Endometrial microvascular endothelial cells (primary cell): ENCODE measurements around the gene ZSWIM5. TPM values are rescaled to one million over a fixed set of nuclear protein-coding genes. Genes with fewer than 3 reads are reported as not detected.
"Not testable (repeated sequence)": the region's sequence is repeated elsewhere in the genome, so short reads cannot be mapped to it uniquely, and the experiment has no call there.

ENCODE experiments used
- in situ Hi-C: cut with HindIII; loops from 2 replicates; pipeline ENCODE4 v1.10.0; 2017; ENCODE audit warnings: low sequenced_read_pairs, low pct_unique_long_range_greater_than_20kb; ENCODE audit errors: inconsistent ontology term
- total RNA-seq: library from RNA; depleted of rRNA; stranded (reverse); fragments of >200 nt; gene quantifications from one replicate; pipeline ENCODE4 v1.2.3, GENCODE V29; 2015; ENCODE audit errors: inconsistent ontology term

ZSWIM5 gene
- total RNA-seq, 1 donor from 2014 or later: 2.1 TPM

DNA sequence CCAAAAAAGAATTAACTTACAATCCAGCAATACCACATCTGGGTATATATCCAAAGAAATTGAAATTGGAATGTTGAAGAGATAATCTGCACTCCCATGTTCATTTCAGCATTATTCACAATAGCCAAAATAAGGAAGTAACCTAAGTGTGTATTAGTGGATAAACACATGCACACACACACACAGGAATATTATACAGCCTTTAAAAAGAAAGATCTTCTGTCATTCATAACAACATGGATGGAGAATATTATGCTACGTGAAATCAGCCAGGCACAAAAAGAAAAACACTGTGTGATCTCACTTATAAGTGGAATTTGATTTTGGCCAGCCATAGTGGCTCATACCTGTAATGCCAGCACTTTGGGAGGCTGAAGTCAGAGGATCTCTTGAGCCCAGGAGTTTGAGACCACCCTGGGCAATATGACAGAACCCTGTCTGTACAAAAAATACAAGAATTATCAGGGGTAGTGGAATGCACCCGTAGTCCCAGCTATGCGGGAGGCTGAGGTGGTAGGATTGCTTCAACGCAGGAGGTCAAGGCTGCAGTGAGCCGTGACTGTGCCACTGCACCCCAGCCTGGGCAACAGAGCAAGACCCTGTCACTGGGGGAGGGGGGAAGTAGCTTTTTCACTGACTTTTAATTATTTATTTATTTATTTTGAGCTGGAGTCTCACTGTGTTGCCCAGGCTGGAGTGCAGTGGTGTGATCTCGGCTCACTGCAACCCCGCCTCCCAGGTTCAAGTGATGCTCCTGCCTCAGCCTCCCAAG lies 210.8 kb downstream of the ZSWIM5 start:
- in situ Hi-C loops: no loop called here

DNA sequence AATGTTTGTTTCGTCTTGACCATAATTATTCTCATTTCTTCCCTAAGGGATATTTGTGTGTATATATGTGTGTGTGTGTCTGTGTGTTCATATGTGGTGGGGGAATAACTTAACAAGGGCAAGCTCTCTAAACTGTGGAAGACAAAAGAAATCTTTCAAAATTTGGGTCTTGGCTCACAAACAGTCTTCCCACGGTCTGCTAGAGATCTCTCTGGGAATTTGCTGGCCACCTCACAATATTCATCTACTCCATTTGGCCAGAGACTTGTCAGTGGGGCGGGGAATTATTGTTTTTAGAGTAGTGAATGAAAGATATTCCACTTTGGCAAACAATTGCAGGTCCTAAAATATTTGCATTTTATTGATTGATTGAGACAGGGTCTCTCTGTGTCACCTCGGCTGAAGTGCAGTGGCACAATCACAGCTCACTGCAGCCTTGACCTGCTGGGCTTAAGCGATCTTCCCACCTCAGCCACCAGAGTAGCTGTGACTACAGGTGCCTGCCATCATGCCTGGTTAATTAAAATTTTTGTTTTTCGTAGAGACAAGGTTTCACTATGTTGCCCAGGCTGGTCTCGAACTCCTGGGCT lies 212.0 kb downstream of the ZSWIM5 start:
- in situ Hi-C loops: no loop called here

DNA sequence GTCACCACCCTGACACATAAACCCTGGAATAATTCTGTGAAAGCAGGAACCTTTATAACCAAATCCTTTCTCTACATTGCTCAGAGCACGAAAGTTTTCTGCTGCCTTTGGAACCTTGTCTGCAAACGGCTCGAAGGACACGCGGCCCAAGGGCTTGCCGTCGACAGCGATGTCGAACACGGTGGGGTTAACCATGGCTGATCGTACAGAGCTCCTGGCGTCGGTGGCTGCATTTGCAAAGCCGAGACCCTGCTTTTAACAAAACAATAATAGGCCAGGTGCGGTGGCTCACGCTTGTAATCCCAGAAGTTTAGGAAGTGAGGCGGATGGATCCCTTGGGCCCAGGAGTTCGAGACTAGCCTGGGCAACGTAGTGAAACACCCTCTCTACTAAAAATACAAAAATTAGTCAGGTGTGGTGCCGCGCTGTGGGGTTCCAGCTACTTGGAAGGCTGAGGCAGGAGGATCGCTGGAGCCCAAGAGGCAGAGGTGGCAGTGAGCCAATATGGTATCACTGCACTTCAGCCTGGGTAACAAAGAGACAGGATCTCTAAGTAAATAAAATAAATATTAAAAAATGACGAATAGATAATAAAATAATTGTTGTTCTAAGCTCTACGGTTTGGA lies 217.8 kb downstream of the ZSWIM5 start:
- in situ Hi-C loops: no loop called here

DNA sequence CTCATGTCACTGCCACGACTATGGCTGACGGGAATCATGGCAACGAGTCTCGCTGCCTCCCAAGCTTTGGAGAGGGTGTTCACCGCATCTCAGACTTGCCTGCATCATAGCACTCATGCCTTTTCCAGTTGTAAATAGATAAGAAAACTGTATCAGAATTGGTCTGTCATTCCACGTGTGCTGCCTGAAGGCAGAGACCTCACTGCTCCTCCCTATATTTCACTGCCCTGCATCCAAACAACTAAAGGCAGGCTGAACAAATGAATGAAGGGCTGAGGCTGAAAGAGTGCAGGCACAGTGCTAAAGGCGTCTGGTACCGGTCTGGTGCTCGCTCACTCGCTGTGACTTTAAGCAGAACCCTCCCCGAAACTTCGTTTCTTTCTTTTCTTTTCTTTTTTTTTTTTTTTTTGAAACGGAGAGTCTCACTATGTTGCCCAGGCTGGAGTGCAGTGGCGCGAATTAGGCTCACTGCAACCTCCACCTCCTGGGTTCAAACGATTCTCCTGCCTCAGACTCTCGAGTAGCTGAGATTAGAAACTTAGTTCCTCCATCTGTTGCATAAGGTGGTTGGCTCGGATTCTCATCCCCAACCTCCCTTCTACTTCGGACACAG lies 220.6 kb downstream of the ZSWIM5 start:
- in situ Hi-C loops: no loop called here

DNA sequence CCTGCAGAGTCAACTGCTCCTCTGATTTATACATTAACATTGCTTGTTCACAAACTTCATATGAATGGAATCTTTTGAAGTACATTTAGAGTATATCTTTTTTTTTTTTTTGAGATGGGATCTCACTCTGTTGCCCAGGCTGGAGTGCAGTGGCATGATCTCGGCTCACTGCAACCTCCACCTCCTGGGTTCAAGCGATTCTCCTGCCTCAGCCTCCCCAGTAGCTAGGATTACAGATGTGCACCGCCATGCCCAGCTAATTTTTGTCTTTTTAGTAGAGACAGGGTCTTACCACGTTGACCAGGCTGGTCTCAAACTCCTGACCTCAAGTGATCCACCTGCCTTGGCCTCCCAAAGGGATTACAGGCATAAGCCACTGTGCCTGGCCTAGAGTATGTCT lies 229.0 kb downstream of the ZSWIM5 start:
- in situ Hi-C loops: not testable (repeated sequence)

- in situ Hi-C loops: no loop called here
Measured at GRCh38 chr1:44976252-44976651, 230.2 kb downstream of the ZSWIM5 start.

DNA sequence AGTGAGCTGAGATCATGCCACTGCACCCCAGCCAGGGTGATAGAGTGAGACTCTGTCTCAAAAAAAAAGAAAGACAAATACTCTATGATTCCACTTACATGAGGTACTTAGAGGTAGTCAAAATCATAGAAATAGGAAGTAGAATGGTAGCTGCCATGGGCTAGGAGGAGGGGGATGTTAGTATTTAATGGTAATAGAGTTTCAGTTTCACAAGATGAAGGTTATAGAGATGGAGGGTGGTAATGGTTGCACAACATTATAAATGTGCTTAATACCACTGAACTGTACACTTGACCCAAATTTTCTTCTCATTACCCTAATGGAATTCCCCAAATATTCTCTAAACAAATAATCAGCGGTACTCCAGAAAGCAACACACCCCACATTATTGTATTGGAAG lies 232.8 kb downstream of the ZSWIM5 start:
- in situ Hi-C loops: no loop called here

GRCh38 chr1:44970317-44970716 lies 236.1 kb downstream of the ZSWIM5 start:
- in situ Hi-C loops: no loop called here

Other genes starting within 250 kb of the ZSWIM5 start
- 53.3 TPM for gene EIF2B3, start 220.0 kb downstream of the ZSWIM5 start, total RNA-seq
- 47.9 TPM for gene HECTD3, start 195.3 kb downstream of the ZSWIM5 start, total RNA-seq
- 241 TPM for gene UROD, start 194.4 kb downstream of the ZSWIM5 start, total RNA-seq
- 9.1 TPM for gene HPDL, start 120.3 kb upstream of the ZSWIM5 start, total RNA-seq
- 43.5 TPM for gene TOE1, start 133.6 kb upstream of the ZSWIM5 start, total RNA-seq
- gene MUTYH, start 133.8 kb upstream of the ZSWIM5 start, total RNA-seq: 15.2 TPM